HG02678 (cell line): ENCODE measurements around the gene RBMS3.
"Not testable (repeated sequence)": the region's sequence is repeated elsewhere in the genome, so short reads cannot be mapped to it uniquely, and the experiment has no call there.

ENCODE experiments used
- ATAC-seq: cut with Tn5 transposase; IDR thresholded peaks from one replicate; pipeline ENCODE4 v1.9.1; 2021; ENCODE audit warnings: mild to moderate bottlenecking, moderate library complexity; ENCODE audit not compliant: unreplicated experiment

Gene RBMS3

GRCh38 chr3:29473481-29474170 is 192.8 kb downstream of the RBMS3 start:
- not testable (repeated sequence) for ATAC-seq

GRCh38 chr3:29475305-29475840 is 194.5 kb downstream of the RBMS3 start:
- ATAC-seq = no peak

- no peak for ATAC-seq
These were observed 195.0 kb downstream of the RBMS3 start for GRCh38 chr3:29475854-29476253.

GRCh38 chr3:29478611-29479010 is 197.7 kb downstream of the RBMS3 start:
- ATAC-seq = no peak

GRCh38 chr3:29481249-29481648 is 200.4 kb downstream of the RBMS3 start:
- ATAC-seq = no peak

- no peak for ATAC-seq
These were observed 201.3 kb downstream of the RBMS3 start for GRCh38 chr3:29481969-29482767.

GRCh38 chr3:29484633-29485032 is 203.8 kb downstream of the RBMS3 start:
- no peak for ATAC-seq

GRCh38 chr3:29486096-29486495 is 205.2 kb downstream of the RBMS3 start:
- no peak for ATAC-seq

- no peak for ATAC-seq
These were observed 206.0 kb downstream of the RBMS3 start for GRCh38 chr3:29486917-29487316.

- ATAC-seq = no peak
These were observed 208.1 kb downstream of the RBMS3 start for GRCh38 chr3:29488922-29489321.

GRCh38 chr3:29493109-29493508 is 212.2 kb downstream of the RBMS3 start:
- no peak for ATAC-seq

GRCh38 chr3:29494305-29495036 is 213.6 kb downstream of the RBMS3 start:
- ATAC-seq = no peak

- ATAC-seq = no peak
These were observed 216.4 kb downstream of the RBMS3 start for GRCh38 chr3:29497282-29497681.

- no peak for ATAC-seq
These were observed 221.9 kb downstream of the RBMS3 start for GRCh38 chr3:29502771-29503170.

GRCh38 chr3:29503314-29503713 is 222.4 kb downstream of the RBMS3 start:
- no peak for ATAC-seq

- ATAC-seq = no peak
These were observed 223.1 kb downstream of the RBMS3 start for GRCh38 chr3:29503958-29504357.

- ATAC-seq = no peak
These were observed 225.6 kb downstream of the RBMS3 start for GRCh38 chr3:29506502-29506901.

- ATAC-seq = no peak
These were observed 230.8 kb downstream of the RBMS3 start for GRCh38 chr3:29511701-29512100.

GRCh38 chr3:29512641-29513040 is 231.8 kb downstream of the RBMS3 start:
- no peak for ATAC-seq

- no peak for ATAC-seq
These were observed 232.4 kb downstream of the RBMS3 start for GRCh38 chr3:29513236-29513635.

- no peak for ATAC-seq
These were observed 233.3 kb downstream of the RBMS3 start for GRCh38 chr3:29514170-29514569.
